Ovary (tissue), 3 donors: ENCODE data around the gene NEIL3.

Experiments used
- POLR2A ChIP-seq: fragments of 450-650 bp; IDR thresholded peaks from one replicate; pipeline ENCODE4 v1.6.1; 2017; ENCODE audit warnings: antibody characterized with exemption, mild to moderate bottlenecking, moderate library complexity
- TF ChIP-seq, protein P1 (sequence below), 3 donors: fragments of 450-650 bp in 2 of 3; fragments of 200-600 bp in 1 of 3; IDR thresholded peaks; one replicate each; pipeline versions ENCODE4 v1.5.1 to v1.8.0; 2016 to 2022; ENCODE audit warnings: antibody characterized with exemption in 3 of 3, mild to moderate bottlenecking in 1 of 3
- donor health status: DM: no; HTN: no; CAD: no.

DNA sequence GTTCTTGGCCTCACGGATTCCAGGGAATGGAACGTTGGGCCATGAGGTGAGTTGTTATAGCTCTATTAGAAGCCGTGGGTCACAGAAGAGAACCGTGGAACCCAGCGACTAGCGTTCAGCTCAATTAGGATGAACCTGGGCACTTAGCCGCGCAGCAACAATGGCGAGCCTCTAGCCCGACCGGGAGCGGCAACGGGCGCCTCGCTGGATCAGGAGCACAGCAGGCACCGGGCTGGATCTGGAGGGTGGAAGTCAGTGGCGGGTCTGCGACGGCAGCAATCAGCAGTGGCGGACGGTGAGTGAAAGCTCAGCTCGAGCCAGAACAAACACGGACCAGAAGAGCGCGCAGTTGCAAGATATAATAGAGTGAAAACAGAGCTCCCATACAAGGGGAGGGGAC, 98.3 kb downstream of the NEIL3 start:
- TF ChIP-seq POLR2A = no peak
- TF ChIP-seq, protein P1, sequence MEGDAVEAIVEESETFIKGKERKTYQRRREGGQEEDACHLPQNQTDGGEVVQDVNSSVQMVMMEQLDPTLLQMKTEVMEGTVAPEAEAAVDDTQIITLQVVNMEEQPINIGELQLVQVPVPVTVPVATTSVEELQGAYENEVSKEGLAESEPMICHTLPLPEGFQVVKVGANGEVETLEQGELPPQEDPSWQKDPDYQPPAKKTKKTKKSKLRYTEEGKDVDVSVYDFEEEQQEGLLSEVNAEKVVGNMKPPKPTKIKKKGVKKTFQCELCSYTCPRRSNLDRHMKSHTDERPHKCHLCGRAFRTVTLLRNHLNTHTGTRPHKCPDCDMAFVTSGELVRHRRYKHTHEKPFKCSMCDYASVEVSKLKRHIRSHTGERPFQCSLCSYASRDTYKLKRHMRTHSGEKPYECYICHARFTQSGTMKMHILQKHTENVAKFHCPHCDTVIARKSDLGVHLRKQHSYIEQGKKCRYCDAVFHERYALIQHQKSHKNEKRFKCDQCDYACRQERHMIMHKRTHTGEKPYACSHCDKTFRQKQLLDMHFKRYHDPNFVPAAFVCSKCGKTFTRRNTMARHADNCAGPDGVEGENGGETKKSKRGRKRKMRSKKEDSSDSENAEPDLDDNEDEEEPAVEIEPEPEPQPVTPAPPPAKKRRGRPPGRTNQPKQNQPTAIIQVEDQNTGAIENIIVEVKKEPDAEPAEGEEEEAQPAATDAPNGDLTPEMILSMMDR (IDR thresholded peaks at IDR 0.05) = no peak
